Stimulated activated CD8-positive, alpha-beta memory T cell treated with anti-CD3 and anti-CD28 coated beads, Interleukin-4, amount 100 ng/mL, for 24 hours (primary cell): ENCODE data around the gene MSRB3.
"Not testable (repeated sequence)": the region's sequence is repeated elsewhere in the genome, so short reads cannot be mapped to it uniquely, and the experiment has no call there.

ENCODE experiments used
- DNase-seq: peaks from one replicate; pipeline ENCODE4 v3.0.0-alpha.2; 2020; ENCODE audit warnings: low read depth

The MSRB3 gene

GRCh38 chr12:65278576-65279368 lies at the start of gene MSRB3:
Gene MSRB3, plus strand, starts transcription at chr12:65278683. Its CDS starts 29,897 bp downstream, at chr12:65308580.
- no peak for DNase-seq

GRCh38 chr12:65229441-65229840 lies 49.0 kb upstream of the MSRB3 start:
- no peak for DNase-seq

DNA sequence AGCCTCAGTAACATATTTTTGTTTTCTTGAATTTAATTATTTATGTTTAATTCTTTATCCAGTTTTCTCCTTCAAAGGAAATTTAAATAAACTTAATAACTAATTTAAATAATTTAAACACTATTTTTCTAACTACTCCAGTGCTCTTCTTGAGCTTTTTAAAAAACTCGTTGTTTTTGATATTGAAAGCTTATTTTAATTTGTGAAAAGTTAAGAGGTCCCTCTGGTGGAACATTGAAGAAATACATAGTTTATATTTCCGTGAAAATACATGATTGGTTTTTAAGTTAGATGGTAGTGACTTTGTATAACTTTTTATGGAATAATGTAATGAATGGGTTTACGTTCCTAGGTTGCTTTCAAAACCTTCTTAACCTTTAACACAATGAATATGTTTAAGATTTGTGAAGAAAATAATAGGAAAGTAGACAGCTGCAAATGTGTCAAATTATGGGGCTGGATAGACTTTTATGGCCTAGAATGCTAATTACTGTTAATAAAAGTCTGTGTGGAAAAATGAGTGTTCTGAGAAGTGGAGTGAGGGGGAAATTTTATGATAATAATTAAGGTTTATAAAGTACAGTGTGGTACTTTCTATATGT lies 45.9 kb upstream of the MSRB3 start:
- no peak for DNase-seq

DNA sequence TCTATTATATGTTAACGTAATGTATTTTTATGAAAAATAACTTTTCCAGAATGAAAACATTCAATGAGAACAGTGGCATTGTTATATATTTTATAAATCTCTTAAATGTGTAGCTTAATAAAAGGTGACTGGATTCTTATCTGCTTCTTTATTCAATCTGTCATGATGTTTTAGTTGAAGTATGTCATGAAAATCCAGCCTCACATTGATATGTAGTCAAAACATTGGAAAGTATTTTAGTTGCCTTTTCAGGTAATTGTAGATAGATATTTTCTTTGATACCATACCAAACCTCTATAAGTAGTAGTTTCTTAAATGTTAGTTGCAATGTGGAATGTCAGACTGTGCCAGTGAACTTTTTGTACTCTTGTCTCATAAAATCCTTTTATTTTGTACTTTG lies 41.3 kb upstream of the MSRB3 start:
- no peak for DNase-seq

GRCh38 chr12:65238609-65239008 lies 39.9 kb upstream of the MSRB3 start:
- no peak for DNase-seq

GRCh38 chr12:65248656-65249633 lies 29.5 kb upstream of the MSRB3 start:
- no peak for DNase-seq

- DNase-seq, result no peak
These were observed 26.0 kb upstream of the MSRB3 start for GRCh38 chr12:65252515-65252914.

GRCh38 chr12:65257986-65258385 lies 20.5 kb upstream of the MSRB3 start:
- no peak for DNase-seq

- no peak for DNase-seq
These were observed 19.0 kb upstream of the MSRB3 start for GRCh38 chr12:65259501-65259900.

- no peak for DNase-seq
These were observed 14.7 kb upstream of the MSRB3 start for GRCh38 chr12:65263777-65264176.

DNA sequence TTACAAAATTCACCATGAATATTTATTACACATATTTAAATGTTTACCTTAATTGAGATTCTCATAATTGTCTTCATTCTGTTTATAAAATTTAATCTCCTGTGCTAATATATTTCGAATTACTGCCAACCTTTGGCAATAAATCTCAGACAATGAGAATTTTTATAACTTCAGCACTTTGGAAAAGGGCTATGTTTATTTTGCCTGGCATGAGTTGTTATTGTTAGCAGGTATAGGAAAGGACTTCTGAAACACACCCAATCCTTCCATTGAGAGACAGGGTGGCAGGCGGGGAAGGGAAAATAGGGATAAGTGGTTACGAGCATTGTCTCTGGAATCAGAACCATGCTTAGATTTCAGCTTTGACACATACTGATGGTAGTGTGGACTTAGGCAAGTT lies 12.1 kb upstream of the MSRB3 start:
- DNase-seq, result no peak

- DNase-seq, result no peak
These were observed 8.9 kb upstream of the MSRB3 start for GRCh38 chr12:65269603-65270002.

- no peak for DNase-seq
These were observed 3.7 kb upstream of the MSRB3 start for GRCh38 chr12:65274602-65275272.

- DNase-seq, result no peak
These were observed 2.9 kb upstream of the MSRB3 start for GRCh38 chr12:65275627-65276026.

- DNase-seq, result no peak
These were observed 1.5 kb upstream of the MSRB3 start for GRCh38 chr12:65276916-65277530.

GRCh38 chr12:65277994-65278575 lies 398 bp upstream of the MSRB3 start:
- DNase-seq, result no peak

DNA sequence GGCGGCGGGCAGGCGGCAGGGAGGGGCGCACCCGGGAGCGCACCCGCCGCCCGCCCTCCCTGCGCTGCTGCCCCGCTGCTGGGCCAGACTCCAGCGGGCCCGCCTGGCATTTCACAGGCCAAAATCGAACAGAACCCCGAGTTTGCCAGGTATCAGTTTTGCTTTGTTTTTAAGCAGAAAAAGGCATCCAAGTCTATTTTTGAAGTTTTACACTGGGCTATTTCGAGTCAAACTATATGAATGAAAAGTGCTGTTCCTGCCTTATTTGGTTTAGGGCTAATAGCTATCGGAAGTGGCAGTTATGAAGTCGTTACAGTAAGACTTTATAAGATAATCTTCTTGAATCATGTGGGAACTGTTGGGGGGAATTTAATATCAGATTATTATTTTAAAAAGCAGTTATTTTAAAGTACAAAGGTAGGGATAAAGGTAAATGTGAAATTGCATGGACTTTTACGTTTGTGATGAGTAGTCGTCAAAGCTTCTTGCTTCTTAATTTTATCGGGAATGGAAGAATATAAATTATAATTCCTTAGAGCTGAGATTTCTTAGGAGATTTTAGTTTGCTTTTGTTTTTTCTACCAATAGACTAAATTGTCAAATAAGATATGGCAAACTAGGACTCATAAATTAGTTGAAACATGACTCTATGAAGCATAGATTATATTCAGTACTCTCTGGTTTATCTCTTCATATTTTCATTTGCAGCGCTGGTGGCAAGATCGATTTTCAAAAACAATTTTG lies 1.1 kb downstream of the MSRB3 start:
- no peak for DNase-seq

- DNase-seq, result no peak
These were observed 1.8 kb downstream of the MSRB3 start for GRCh38 chr12:65280306-65280705.

DNA sequence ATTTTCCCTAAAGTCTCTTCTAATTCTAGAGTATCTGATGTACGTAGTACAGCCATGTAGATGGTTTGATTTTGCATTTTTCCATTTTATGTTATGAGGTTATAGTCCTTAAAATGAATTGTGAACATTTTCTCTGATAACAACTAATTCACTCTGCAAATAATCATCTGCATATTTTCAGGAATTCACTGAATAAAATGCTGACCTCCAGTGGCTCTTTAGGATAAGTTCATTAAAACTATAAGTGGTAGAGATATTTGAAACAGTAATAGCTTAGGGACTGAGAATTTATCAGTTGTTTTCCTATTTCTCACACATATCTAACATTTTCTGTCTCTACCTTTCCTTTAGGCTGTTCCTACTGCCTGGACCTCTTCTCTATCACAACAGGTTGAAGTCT lies 4.4 kb downstream of the MSRB3 start:
- DNase-seq, result no peak

DNA sequence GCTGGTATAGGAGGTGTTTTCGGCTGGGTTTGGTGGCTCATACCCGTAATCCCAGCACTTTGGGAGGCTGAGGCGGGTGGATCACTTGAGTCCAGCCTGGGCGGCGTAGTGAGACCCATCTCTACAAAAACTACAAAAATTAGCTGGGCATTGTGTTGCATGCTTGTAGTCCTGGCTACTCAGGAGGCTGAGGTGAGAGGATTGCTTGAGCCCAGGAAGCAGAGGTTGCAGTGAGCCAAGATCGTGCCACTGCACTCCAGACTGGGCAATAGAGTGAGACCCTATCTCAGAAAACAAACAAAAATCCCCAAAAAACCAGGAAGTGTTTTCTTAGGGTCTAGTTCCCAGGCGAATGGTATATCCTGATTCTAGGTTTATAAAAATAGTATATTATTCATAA lies 7.0 kb downstream of the MSRB3 start:
- DNase-seq, result not testable (repeated sequence)
